GM10266 (cell line): ENCODE results near the gene EFEMP1.

Experiments
- DNase-seq: peaks from one replicate; pipeline ENCODE4 v3.0.0; 2012; ENCODE audit errors: extremely low spot score
- TF ChIP-seq, protein P1 (sequence below): IDR thresholded peaks from 2 replicates; pipeline ENCODE4 v1.5.1; 2012; ENCODE audit warnings: mild to moderate bottlenecking, low read depth; ENCODE audit not compliant: control insufficient read depth, insufficient read depth; ENCODE audit errors: missing control alignments

EFEMP1 gene

GRCh38 chr2:55922291-55922907 is 1.2 kb downstream of the EFEMP1 start:
- DNase-seq: no peak
- TF ChIP-seq, protein P1, sequence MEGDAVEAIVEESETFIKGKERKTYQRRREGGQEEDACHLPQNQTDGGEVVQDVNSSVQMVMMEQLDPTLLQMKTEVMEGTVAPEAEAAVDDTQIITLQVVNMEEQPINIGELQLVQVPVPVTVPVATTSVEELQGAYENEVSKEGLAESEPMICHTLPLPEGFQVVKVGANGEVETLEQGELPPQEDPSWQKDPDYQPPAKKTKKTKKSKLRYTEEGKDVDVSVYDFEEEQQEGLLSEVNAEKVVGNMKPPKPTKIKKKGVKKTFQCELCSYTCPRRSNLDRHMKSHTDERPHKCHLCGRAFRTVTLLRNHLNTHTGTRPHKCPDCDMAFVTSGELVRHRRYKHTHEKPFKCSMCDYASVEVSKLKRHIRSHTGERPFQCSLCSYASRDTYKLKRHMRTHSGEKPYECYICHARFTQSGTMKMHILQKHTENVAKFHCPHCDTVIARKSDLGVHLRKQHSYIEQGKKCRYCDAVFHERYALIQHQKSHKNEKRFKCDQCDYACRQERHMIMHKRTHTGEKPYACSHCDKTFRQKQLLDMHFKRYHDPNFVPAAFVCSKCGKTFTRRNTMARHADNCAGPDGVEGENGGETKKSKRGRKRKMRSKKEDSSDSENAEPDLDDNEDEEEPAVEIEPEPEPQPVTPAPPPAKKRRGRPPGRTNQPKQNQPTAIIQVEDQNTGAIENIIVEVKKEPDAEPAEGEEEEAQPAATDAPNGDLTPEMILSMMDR: no peak

GRCh38 chr2:55919574-55919973 is 4.0 kb downstream of the EFEMP1 start:
- TF ChIP-seq, protein P1: no peak

DNA sequence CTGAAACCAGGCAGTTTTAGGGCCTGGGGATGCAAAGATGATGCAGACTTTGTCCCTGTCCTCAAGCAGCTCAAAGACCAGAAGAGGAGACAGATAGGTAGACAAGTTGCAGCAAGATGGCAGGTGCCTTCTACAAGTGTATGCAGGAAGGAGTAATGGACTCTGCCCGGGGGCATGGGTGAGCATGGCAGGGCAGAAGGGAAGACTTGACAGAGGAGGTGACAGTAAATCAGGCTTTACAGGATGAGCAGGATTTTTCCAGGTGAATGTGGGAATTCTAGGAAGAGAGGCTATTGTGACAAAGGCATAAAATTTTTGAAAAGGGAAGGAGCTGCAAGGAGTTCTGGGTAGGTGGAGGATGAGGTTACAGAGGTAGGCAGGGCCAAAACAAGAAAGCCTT is 4.7 kb downstream of the EFEMP1 start:
- TF ChIP-seq, protein P1: no peak
- no peak for DNase-seq

More at GRCh38 chr2:55919574-55919973, 4.0 kb downstream of the EFEMP1 start:
- no peak for DNase-seq

GRCh38 chr2:55917713-55918390 is 5.7 kb downstream of the EFEMP1 start:
- DNase-seq: no peak
- TF ChIP-seq, protein P1: no peak

DNA sequence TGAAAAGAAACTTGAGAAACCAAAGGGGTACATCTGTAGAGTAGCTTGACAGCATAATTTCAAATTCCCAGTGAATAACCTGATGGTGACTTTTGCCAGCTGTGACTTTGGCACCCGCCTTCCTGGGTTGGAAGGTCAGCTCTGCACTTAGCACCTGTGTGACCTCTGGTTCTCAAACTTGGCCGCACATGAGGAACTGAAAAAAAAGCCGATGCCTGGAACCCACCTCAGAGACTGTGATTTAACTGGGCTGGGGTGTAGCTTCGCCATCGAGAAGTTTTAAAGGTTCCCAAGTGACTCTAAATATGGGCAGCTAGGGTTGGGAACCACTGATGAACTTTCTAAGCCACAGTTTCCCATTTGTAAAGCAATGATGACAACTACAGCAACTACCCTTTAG is 6.5 kb downstream of the EFEMP1 start:
- TF ChIP-seq, protein P1: no peak
- no peak for DNase-seq

GRCh38 chr2:55916473-55917049 is 7.0 kb downstream of the EFEMP1 start:
- TF ChIP-seq, protein P1: no peak
- DNase-seq: no peak

- DNase-seq: no peak
- TF ChIP-seq, protein P1: no peak
These were observed 8.8 kb downstream of the EFEMP1 start for GRCh38 chr2:55914786-55915185.
